H54 (cell line): ENCODE measurements around the gene PTPRS.

Source experiments
- DNase-seq: peaks from one replicate; pipeline ENCODE4 v3.0.0; 2011; ENCODE audit warnings: low spot score, mixed read lengths; ENCODE audit not compliant: insufficient read length
- FAIRE-seq: peaks from 3 replicates; lab custom pipeline; 2011; peaks lifted over from hg19 to GRCh38; lab: Jason Lieb, UNC
- POLR2A ChIP-seq: IDR thresholded peaks from 2 replicates; pipeline ENCODE4 v1.6.1; 2011; ENCODE audit warnings: low read depth, mild to moderate bottlenecking, low read length

Gene PTPRS

DNA sequence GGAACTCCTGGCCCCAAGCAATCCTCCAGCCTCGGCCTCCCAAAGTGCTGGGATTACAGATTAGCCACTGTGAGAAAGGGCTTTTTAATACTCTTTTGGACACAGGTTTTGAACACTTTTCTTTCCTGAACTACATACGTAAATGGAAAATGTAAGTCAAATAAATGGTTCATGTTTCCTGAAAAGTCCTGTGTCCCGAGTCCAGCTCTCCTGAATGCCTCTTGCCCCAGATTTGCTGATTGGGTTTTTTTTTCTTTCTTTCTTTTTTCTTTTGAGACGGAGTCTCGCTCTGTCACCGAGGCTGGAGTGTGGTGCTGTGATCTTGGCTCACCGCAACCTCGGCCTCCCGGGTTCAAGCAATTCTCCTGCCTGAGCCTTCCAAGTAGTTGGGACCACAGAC is 24.5 kb downstream of the PTPRS start:
- no peak for FAIRE-seq
- no peak for DNase-seq
- TF ChIP-seq POLR2A: no peak

DNA sequence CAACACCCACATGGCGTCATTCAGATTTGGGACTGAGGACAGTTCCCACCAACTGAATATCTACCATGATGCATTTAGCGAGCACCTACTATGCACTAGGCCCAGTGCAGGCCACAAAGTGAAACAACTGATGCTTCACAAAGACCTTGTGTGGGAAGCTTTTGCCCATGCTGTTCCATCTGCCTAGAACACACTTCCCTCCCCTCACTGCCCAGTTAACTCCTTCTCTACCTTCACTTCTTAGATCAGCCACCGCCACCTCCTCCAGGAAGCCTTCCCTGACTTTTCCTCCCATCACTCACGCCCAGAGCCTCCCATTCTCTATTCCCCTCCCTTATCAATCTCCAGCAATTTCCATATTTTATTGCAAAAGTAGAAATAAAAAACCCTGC is 25.7 kb downstream of the PTPRS start:
- FAIRE-seq (no peak), DNase-seq (no peak)
- TF ChIP-seq POLR2A: no peak

- FAIRE-seq (peak; percentile 11), DNase-seq (peak; percentile 51)
- no peak for TF ChIP-seq POLR2A
These were observed 26.4 kb downstream of the PTPRS start for GRCh38 chr19:5314012-5314906.

DNA sequence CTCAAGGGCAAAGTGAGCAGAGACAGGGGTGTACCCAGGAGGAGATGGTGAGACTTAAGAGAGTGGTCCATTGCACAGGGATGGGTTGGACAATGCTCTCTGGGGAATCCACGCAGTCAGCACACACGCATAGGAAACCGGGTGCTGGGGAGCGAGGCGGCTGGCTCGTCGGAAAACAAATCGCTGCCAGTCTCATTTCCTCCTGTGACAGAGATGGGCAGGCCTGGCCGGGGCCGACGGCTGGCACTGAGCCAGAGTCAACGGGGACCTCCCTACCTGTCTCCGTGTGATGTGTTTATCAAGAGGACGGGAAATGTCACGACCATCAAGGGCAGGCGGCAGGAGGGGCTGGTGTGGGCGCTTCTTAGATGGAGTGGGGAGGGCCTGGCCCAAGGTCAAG is 27.3 kb downstream of the PTPRS start:
- TF ChIP-seq POLR2A: no peak
- DNase-seq: no peak
- FAIRE-seq: no peak

DNA sequence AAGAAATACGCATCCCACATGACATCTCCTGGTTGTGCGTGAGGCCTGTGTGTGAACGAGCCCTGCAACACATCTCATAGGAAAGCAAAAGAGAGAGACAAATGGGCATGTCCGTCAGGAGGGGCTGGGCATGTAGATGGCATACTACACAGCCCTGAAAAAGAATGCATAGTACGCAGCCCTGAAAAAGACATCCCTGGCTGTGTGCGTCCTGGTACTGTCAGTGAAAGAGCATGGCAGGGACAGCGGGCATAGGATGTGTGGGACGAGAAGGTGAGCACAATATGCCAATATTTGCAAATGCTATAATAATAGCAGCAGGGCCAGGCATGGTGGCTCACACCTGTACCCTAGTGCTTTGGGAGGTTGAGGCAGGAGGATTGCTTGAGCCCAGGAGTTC is 28.6 kb downstream of the PTPRS start:
- FAIRE-seq: no peak
- DNase-seq: no peak
- TF ChIP-seq POLR2A: no peak

DNA sequence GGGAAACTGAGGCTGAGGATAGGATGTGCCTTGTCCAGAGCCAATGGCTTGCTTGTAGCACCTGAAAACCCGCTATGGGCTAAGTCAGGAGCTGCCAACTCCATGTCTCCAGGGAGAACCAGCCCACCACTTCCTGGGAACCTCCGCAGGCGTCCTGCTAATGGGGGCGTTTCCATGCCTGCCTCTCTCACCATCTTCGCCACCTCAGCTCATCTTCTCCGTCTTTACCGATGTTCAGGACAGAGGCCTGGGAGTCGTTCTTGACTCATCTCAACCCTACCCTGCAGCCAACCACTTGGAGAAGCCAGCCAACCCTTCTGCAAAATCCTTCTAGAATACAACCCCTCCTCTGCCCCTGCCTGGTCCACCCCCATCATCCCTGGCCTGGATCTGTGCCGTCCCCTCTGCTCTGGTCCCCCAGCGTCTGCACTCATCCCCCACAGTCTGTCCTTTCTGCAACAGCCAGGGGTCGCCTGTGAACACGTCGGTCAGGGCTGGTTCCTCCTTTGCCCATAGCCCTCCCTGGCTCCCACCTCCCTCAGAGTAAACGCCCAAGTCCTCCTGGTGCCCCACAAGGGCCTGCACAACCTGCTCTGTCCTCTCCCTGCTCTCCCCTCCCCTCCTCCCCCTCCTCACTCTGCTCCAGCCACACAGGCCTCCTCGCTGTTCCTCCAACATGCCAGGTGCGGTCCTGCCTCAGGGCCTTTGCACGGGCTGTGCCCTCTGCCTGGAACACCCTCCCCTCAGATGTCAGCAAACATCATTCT is 31.0 kb downstream of the PTPRS start:
- DNase-seq: no peak
- no peak for TF ChIP-seq POLR2A

GRCh38 chr19:5308451-5309437 is 31.9 kb downstream of the PTPRS start:
- peak; percentile 62 for TF ChIP-seq POLR2A
- DNase-seq (no peak), FAIRE-seq (no peak)

More for the DNA sequence above, 31.0 kb downstream of the PTPRS start:
- no peak for FAIRE-seq

DNA sequence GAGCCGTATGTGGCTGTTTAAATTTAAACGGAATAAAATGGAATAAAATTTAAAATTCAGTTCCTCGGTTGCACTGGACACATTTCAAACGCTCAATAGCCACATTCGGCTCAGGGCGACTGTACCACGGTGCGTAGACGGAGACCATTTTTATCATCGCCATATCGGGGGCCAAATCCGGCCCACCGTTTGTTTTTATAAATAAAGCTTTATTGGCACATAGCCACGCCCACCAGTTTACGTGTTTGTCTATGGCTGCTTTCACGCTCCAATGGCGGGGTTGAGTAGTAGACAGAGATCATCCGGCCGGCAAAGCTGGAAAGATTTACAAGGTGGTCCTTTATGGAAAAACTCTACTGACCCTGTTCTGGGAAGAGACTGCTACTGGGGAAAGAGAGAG is 33.0 kb downstream of the PTPRS start:
- FAIRE-seq (no peak), DNase-seq (no peak)
- TF ChIP-seq POLR2A: no peak

DNA sequence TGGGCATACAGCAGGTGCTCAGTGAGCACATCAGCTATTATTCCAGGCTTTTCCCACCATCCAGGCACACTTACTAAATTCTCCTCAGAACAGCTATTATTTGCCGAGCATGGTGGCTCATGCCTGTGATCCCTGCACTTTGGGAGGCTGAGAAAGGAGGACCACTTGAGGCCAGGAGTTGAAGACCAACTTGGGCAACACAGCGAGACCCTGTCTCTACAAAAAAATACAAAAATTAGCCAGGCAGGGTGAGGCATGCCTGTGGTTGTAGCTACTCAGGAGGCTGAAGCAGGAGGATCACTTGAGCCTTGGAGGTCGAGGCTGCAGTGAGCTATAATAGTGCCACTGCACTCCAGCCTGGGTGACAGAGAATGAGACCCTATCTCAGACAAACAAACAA is 35.4 kb downstream of the PTPRS start:
- DNase-seq (no peak), FAIRE-seq (no peak)
- TF ChIP-seq POLR2A: no peak

GRCh38 chr19:5304486-5304885 is 36.1 kb downstream of the PTPRS start:
- DNase-seq (no peak), FAIRE-seq (no peak)
- TF ChIP-seq POLR2A: no peak

- no peak for FAIRE-seq
- no peak for TF ChIP-seq POLR2A
- DNase-seq: no peak
These were observed 37.4 kb downstream of the PTPRS start for GRCh38 chr19:5303208-5303607.

DNA sequence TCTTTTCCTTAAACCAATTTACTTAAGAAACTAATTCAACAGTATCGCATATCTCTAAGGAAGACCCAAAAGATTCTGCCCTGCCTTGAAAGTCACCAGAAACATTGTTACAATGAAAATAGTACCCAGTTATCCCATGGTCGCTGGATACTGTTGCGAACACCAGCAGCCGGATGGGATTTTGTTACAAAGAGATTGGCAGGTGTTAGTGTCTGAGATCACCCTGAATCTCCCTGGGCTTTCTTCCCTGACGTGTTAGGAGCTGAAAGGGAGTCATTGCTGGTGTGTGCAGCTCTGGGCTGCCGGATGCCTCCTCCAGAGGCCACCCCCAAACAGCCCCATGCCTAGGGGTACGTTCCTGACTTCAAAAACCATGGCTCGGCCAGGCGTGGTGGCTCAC is 38.2 kb downstream of the PTPRS start:
- DNase-seq (no peak), FAIRE-seq (no peak)
- TF ChIP-seq POLR2A: no peak

DNA sequence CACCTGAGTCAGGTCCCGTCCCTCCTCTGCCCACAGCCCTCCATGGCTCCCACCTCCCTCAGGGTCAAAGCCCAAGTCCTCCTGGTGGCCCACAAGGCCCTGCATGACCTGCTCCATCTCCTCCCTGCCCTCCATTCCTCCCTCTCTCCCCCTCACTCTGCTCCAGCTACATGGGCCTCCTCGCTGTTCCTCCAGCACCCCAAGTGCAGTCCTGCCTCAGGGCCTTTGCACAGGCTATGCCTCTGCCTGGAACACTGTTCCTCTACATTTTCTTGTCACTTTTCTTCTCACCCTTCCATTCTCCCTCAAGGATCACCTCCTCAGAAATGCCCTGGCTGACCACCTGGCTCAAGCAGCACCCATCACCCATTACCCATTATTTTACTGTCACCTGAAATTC is 41.5 kb downstream of the PTPRS start:
- FAIRE-seq (no peak), DNase-seq (no peak)
- no peak for TF ChIP-seq POLR2A
